GM10266 (cell line): Measurements from ENCODE around the gene GRHL3.

Experiments
- DNase-seq: peaks from one replicate; pipeline ENCODE4 v3.0.0; 2012; ENCODE audit errors: extremely low spot score
- CTCF ChIP-seq: IDR thresholded peaks from 2 replicates; pipeline ENCODE4 v1.5.1; 2012; ENCODE audit warnings: mild to moderate bottlenecking, low read depth; ENCODE audit not compliant: control insufficient read depth, insufficient read depth; ENCODE audit errors: missing control alignments

The GRHL3 gene

DNA sequence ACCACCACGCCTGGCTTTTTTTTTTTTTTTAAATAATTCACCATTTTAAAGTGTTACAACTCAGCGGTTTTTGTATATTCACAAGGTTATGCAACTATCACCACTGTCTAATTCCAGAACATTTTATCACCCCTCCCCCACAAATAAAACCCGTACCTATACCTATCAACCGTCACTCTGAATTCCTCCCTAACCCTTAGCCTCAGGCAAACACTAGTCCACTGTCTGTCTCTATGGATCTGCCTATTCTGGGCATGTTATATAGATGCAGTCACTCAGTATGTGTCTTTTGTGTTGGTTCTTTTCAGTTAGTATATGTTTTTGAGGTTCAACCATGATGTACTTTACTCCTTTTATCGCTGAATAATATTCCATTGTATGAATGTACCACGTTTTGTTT is 19.3 kb upstream of the GRHL3 start:
- no peak for DNase-seq
- TF ChIP-seq CTCF = no peak

DNA sequence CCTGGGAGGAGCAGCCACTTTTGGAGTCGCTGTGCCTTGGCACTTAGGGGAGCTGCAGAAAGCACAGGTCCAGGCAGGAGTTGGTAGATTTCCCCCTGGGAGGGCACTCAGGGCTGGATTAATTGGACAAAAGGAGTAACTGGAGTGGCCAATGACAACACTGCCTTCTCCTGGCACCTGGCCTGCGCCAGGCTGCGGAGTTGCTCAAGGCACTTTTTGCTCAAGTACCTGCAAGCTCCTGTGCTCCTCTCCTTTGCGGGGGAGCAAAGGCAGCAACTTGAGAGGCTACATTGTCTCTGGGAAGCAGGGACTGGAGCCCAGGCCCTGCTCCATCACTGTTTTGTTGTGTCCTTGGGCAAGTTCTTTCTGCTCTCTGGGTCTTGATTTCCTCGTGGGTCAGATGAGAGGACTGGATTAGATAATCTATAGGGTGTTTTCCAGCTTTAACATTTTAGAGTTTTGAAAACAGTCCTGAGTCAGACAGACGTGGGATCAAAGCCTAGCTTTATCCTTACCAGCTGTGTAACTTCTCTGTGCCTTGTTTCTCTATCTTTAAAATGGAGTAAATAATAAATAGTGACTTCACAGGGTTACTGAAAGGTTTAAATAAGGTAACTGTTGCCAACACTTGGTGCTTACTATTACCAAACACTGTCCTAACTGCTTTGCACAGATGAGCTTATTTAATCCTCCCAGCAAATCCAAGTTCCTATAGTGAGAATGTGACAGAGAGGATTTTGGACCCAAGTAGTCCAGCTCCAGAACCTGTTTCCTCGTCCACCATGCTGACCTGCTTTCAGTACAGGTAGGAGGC is 18.0 kb upstream of the GRHL3 start:
- no peak for DNase-seq
- no peak for TF ChIP-seq CTCF

- DNase-seq = no peak
- no peak for TF ChIP-seq CTCF
These were observed 17.4 kb upstream of the GRHL3 start for GRCh38 chr1:24301785-24302175.

DNA sequence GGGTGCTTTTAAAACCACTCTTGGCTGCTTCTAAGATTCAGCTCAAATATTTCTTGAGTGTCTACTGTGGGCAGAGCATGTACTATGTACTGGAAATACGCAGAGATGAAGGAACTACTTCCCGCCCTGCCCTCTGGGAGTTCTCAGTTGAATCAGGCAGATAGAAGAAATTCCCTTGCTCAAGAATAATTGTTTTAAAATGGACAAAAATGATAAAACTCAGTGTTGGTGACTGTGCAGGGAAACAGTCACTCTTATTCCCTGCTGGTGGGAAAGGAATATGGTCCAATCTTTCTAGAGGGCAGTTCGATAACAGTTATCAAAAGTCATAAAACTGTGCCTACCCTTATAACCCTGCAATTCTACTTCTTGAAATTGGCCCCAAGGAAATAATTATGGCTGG is 16.9 kb upstream of the GRHL3 start:
- DNase-seq = no peak
- no peak for TF ChIP-seq CTCF

DNA sequence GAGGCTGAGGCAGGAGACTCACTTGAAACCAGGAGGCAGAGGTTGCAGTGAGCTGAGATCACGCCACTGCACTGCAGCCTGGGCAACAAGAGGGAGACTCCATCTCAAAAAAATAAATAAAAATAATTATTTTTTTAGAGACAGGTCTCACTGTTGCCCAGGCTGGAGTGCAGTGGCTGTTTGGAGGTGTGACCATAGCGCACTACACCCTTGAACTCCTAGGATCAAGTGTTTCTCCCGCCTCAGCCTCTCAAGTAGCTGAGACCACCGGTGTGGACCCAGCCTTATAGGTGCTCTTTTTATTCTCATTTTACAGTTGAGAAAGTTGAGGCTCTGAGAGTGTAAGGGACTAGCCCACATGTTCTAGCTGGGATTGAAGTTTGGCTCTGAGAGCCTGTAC is 15.6 kb upstream of the GRHL3 start:
- no peak for DNase-seq
- TF ChIP-seq CTCF = no peak

DNA sequence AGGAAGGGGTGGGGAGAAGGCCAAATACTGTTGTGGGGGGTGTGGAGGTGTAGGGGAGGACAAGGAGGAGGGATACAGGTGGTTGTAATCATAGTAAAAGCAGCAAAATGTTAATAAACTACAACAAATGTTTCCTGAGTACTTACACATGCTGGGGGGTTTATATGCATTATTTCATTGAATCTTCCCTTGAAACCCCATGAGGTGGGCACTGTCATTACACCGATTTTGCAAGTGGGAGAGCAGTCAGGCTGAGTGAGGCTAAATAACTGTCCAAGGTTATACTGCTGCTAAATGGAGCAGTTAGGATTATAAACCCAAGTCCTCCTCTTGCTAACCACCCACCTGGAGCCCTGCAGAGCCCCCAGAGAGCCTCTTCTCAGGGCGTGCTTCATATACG is 14.4 kb upstream of the GRHL3 start:
- DNase-seq = no peak
- TF ChIP-seq CTCF = no peak

DNA sequence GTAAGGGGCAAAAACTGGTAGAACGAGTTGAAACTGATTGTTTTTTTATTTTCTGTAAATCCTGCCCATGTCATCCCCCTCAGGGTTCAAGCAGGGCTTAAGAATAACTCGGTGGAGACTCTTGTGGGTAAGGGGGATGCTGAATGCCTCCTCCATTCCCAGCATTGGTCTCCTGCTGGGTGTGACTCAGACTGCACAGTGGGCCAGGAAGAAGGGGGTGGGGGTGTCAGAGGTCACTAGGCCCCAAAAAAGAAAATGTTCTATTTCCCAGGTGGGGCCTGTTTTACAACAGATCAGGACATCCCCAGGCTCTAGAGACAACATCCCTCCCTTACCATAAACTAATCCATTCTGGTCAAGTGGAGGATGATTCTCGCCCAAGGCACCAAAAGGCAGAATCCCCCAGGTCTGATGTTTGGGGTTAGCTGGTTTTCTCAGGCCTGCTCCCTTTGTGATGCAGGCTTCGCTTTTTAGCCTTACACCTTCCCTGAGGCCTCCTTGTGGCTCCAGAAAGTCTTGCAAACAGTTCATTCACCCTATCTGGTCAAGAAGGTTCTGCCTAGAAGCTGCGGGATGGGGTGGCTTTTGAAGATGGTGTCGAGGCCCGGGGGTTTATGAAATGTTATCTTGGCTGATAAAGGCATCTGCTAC is 10.7 kb upstream of the GRHL3 start:
- TF ChIP-seq CTCF = no peak
- no peak for DNase-seq
